ENCODE measurements around the gene RASSF10. TPM values are rescaled to one million over a fixed set of nuclear protein-coding genes. Genes with fewer than 3 reads are reported as not detected.

The RASSF10 gene
- total RNA-seq, 2 donors from 2014 or later: not detected

DNA sequence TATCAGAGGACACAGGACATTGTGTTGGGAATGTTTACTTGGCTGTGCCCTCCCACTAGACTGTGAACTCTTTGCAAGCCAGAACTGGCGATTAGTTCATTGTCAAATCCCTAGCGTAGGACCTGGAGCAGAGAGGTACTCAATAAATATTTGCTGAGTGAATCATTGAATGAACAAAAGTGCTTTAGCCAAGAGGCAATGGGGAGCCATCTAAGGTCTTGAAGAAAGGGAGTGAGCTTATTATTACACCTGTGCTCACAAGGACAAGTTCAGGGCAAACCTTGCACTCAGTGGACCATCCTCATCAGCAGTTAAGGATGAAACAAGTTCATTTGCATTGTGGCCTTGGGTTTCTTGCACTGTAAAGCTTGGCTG lies 1.1 kb upstream of the RASSF10 start:
- no peaks in the 10 kb centered on the region for H3K36me3 ChIP-seq
- DNase-seq (ENCODE audit: low spot score) (no peak), ATAC-seq (ENCODE audit: insufficient number of reproducible peaks, low FRiP score, low read depth) (no peak)
- peaks cover 7 to 21% of the 10 kb centered on the region in 2 donors for H3K4me1 ChIP-seq (ENCODE audit: control insufficient read depth in 1 of 2, low read depth in 2 of 2)
- no peak for TF ChIP-seq CTCF (IDR thresholded peaks at IDR 0.05)
- H3K4me3 ChIP-seq: no peak overlapping the region
- H3K27ac ChIP-seq: no peak overlapping the region
- H3K9me3 ChIP-seq: no peaks in the 10 kb centered on the region
- H3K27me3 ChIP-seq (replicated peaks; ENCODE audit: insufficient read depth): peaks cover 7% of the 10 kb centered on the region

GRCh38 chr11:13009476-13009920 lies 382 bp downstream of the RASSF10 start:
- H3K9me3 ChIP-seq: no peaks in the 10 kb centered on the region
- peak overlapping the region; percentile 42 for H3K4me3 ChIP-seq
- peaks cover 7% of the 10 kb centered on the region for H3K27me3 ChIP-seq (replicated peaks; ENCODE audit: insufficient read depth)
- TF ChIP-seq CTCF (IDR thresholded peaks at IDR 0.05): no peak
- DNase-seq (ENCODE audit: low spot score) (no peak), ATAC-seq (ENCODE audit: insufficient number of reproducible peaks, low FRiP score, low read depth) (no peak)
- no peak overlapping the region for H3K27ac ChIP-seq
- peaks cover 7 to 21% of the 10 kb centered on the region in 2 donors for H3K4me1 ChIP-seq (ENCODE audit: control insufficient read depth in 1 of 2, low read depth in 2 of 2)
- no peaks in the 10 kb centered on the region for H3K36me3 ChIP-seq

DNA sequence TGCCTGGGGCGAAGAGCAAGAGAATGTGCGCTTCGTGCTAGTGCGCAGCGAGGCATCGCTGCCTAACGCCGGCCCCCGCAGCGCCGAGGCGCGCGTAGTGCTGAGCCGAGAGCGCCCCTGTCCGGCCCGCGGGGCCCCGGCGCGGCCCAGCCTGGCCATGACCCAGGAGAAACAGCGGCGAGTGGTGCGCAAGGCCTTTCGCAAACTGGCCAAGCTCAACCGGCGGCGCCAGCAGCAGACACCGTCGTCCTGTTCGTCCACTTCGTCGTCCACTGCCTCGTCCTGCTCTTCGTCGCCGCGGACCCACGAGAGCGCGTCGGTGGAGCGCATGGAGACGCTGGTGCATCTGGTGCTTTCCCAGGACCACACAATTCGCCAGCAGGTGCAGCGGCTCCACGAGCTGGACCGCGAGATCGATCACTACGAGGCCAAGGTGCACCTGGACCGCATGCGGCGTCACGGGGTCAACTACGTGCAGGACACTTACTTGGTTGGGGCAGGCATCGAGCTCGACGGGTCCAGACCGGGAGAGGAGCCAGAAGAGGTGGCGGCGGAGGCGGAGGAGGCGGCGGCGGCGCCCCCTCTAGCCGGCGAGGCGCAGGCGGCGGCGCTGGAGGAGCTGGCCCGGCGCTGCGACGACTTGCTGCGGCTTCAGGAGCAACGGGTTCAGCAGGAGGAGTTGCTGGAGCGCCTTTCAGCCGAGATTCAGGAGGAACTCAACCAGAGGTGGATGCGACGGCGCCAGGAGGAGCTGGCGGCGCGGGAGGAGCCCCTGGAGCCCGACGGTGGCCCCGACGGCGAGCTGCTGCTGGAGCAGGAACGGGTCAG lies 1.0 kb downstream of the RASSF10 start:
- Histone ChIP-seq H3K9me3 (no peaks in the 10 kb centered on the region), H3K4me3 (peak overlapping the region; percentile 42), H3K36me3 (no peaks in the 10 kb centered on the region), H3K27me3 (replicated peaks; ENCODE audit: insufficient read depth) (peaks cover 7% of the 10 kb centered on the region), H3K27ac (no peak overlapping the region), H3K4me1 (ENCODE audit: control insufficient read depth in 1 of 2, low read depth in 2 of 2) (peaks cover 7 to 21% of the 10 kb centered on the region in 2 donors)
- DNase-seq (ENCODE audit: low spot score) (no peak), ATAC-seq (ENCODE audit: insufficient number of reproducible peaks, low FRiP score, low read depth) (no peak)
- TF ChIP-seq CTCF (IDR thresholded peaks at IDR 0.05): no peak

DNA sequence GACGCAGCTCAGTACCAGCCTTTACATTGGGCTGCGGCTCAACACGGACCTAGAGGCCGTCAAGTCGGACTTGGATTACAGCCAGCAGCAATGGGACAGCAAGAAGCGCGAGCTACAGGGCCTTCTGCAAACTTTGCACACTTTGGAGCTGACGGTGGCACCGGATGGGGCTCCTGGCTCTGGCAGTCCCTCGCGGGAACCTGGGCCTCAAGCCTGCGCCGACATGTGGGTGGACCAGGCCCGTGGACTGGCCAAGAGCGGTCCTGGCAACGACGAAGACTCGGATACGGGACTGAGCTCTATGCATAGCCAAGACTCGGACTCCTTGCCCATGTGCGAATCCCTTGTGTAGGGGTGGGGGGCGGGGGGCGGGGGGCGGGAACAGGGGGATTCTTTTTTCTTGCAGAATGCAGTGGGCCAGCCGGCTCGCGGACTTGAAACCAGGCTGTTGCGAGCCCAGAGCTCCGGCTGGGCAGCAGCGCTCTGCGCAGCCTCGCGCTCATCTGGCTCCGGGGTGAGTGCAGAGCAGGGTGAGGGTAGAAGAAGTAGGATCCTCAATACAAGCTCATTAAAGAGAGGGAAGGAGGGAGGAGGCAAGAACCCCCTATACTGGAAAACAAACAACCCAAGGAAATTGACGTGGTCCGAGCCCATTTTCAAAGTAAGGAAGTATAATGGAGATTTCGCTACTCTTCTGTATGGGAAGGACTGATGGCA lies 1.8 kb downstream of the RASSF10 start:
- H3K27me3 ChIP-seq (replicated peaks; ENCODE audit: insufficient read depth): peaks cover 7% of the 10 kb centered on the region
- H3K4me3 ChIP-seq: peak overlapping the region; percentile 42
- TF ChIP-seq CTCF (IDR thresholded peaks at IDR 0.05): no peak
- H3K9me3 ChIP-seq: no peaks in the 10 kb centered on the region
- H3K27ac ChIP-seq: no peak overlapping the region
- no peaks in the 10 kb centered on the region for H3K36me3 ChIP-seq
- peaks cover 7 to 21% of the 10 kb centered on the region in 2 donors for H3K4me1 ChIP-seq (ENCODE audit: control insufficient read depth in 1 of 2, low read depth in 2 of 2)
- no peak for DNase-seq (ENCODE audit: low spot score)
- ATAC-seq (ENCODE audit: insufficient number of reproducible peaks, low FRiP score, low read depth): no peak

DNA sequence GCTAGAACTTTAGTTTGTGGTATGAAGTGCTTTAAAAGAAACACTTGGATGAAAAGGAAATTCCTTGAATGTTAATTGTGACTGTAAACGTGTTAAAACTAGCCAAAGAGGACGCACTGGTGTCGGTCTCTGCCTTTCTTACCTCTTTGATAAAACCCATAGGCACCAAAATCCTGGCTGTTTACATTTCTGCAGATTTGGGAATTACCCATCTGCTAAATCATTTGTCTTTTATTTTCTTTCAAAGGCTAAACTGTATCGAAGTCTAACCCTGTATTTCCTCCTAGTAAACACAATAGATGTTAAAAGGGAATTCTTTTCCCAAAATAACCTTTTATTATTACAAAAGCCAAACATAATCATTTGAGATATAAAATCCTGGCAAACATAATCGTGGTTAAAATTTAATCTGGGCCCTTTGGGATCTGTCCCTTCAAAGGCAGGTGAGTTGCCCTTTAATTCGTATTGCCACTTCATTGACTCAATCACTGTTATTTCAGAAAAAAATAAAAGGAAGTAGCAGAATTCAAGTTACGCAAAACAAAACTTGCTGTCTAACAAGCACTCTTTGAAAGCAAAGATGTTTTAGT lies 2.4 kb downstream of the RASSF10 start:
- no peak overlapping the region for H3K4me3 ChIP-seq
- H3K9me3 ChIP-seq: no peaks in the 10 kb centered on the region
- peaks cover 7% of the 10 kb centered on the region for H3K27me3 ChIP-seq (replicated peaks; ENCODE audit: insufficient read depth)
- no peak for ATAC-seq (ENCODE audit: insufficient number of reproducible peaks, low FRiP score, low read depth)
- H3K4me1 ChIP-seq (ENCODE audit: control insufficient read depth in 1 of 2, low read depth in 2 of 2): peaks cover 7 to 21% of the 10 kb centered on the region in 2 donors
- no peak for TF ChIP-seq CTCF (IDR thresholded peaks at IDR 0.05)
- no peak overlapping the region for H3K27ac ChIP-seq
- H3K36me3 ChIP-seq: no peaks in the 10 kb centered on the region
- DNase-seq (ENCODE audit: low spot score): no peak

All from thoracic aorta (tissue), 2 donors.